A549 (cell line): Measurements from ENCODE around the gene HOXD10. TPM values are rescaled to one million over a fixed set of nuclear protein-coding genes. Genes with fewer than 3 reads are reported as not detected.

Source experiments
- ATAC-seq, 2 experiments: fragments of 200-7000 bp in 1 of 2; fragments of >200 bp in 1 of 2; cut with Nextera tagmentation in 1 of 2; cut with Tn5 transposase in 1 of 2; 3 replicates each; pipeline versions ENCODE4 v1.8.0 to v1.9.1; 2018 to 2020; ENCODE audit warnings: mild to moderate bottlenecking in 1 of 2, moderate library complexity in 1 of 2
- CTCF ChIA-PET: fragments of 300-600 bp; sonication (Branson Sonifier 250); formaldehyde crosslinking; extraction: SDS; loops from one replicate; lab custom pipeline; 2021; ENCODE audit warnings: antibody characterized with exemption, inconsistent platforms; lab: Yijun Ruan, JAX
- POLR2A ChIA-PET: fragments of 350-600 bp; formaldehyde crosslinking; extraction: SDS; loops from one replicate; lab custom pipeline; 2021; ENCODE audit warnings: antibody characterized with exemption, inconsistent platforms; lab: Yijun Ruan, JAX
- DNase-seq, 2 experiments: peaks; one replicate each; pipeline versions ENCODE4 v3.0.0 to v3.0.0-alpha.2; 2011 to 2016; ENCODE audit warnings: low read depth in 1 of 2, low spot score in 1 of 2
- FAIRE-seq: peaks from 2 replicates; lab custom pipeline; 2011; peaks lifted over from hg19 to GRCh38; lab: Jason Lieb, UNC
- H3K27ac ChIP-seq, 2 experiments: fragments of >200 bp; sonication (Bioruptor Twin); formaldehyde crosslinking; 3 replicates each; pipeline ENCODE4 v1.5.1; 2016 to 2017
- H3K4me1 ChIP-seq: fragments of >200 bp; sonication (Bioruptor Twin); formaldehyde crosslinking; 3 replicates; pipeline ENCODE4 v1.6.1; 2016
- H3K4me2 ChIP-seq: fragments of >200 bp; sonication (Bioruptor Twin); formaldehyde crosslinking; 3 replicates; pipeline ENCODE4 v1.6.1; 2016
- H3K4me3 ChIP-seq: fragments of >200 bp; sonication (Bioruptor Twin); formaldehyde crosslinking; 3 replicates; pipeline ENCODE4 v1.5.1; 2016
- H3K9me3 ChIP-seq: fragments of >200 bp; sonication (Bioruptor Twin); formaldehyde crosslinking; 3 replicates; pipeline ENCODE4 v1.6.1; 2016
- BHLHE40 ChIP-seq: IDR thresholded peaks from 2 replicates; pipeline ENCODE4 v1.6.1; 2012; ENCODE audit warnings: low read depth, low read length, inconsistent platforms
- CEBPB ChIP-seq, 2 experiments: fragments of >200 bp in 1 of 2; sonication (Bioruptor Twin) in 1 of 2; formaldehyde crosslinking in 1 of 2; IDR thresholded peaks; 2 replicates each; pipeline ENCODE4 v1.6.1; 2012 to 2016
- CHD2 ChIP-seq: fragments of 150-350 bp; IDR thresholded peaks from 2 replicates; pipeline ENCODE4 v1.6.1; 2014; ENCODE audit warnings: low read length; ENCODE audit not compliant: partially characterized antibody
- EHF ChIP-seq: fragments of 250-450 bp; sonication (Bioruptor Pico); IDR thresholded peaks from 2 replicates; pipeline ENCODE4 v1.5.0; 2020; ENCODE audit warnings: mild to moderate bottlenecking
- EHMT2 ChIP-seq: fragments of 200-600 bp; sonication (generic); IDR thresholded peaks from 2 replicates; pipeline ENCODE4 v1.6.1; 2016; ENCODE audit warnings: antibody characterized with exemption, low read depth, mild to moderate bottlenecking, moderate library complexity
- EP300 ChIP-seq, 2 experiments: fragments of >200 bp; sonication (Bioruptor Twin); formaldehyde crosslinking; IDR thresholded peaks; 2 replicates in 1 of 2; 3 replicates in 1 of 2; pipeline ENCODE4 v1.6.1; 2016 to 2017
- ESRRA ChIP-seq: fragments of 150-350 bp; IDR thresholded peaks from 2 replicates; pipeline ENCODE4 v1.6.1; 2014; ENCODE audit warnings: mild to moderate bottlenecking, low read length, borderline replicate concordance
- FOSB ChIP-seq: fragments of 250-450 bp; sonication (Bioruptor Pico); IDR thresholded peaks from 2 replicates; pipeline ENCODE4 v1.5.0; 2020; ENCODE audit warnings: mild to moderate bottlenecking, moderate library complexity
- FOSL2 ChIP-seq, 2 experiments: fragments of 450-650 bp in 1 of 2; fragments of >200 bp in 1 of 2; sonication (Bioruptor Twin) in 1 of 2; formaldehyde crosslinking; IDR thresholded peaks; 2 replicates each; pipeline versions ENCODE4 v1.5.0 to v1.6.1; 2016 to 2020; ENCODE audit warnings: mild to moderate bottlenecking in 1 of 2, moderate library complexity in 1 of 2
- HOXA7 ChIP-seq: fragments of 250-450 bp; sonication (Bioruptor Pico); IDR thresholded peaks from 2 replicates; pipeline ENCODE4 v1.5.0; 2020; ENCODE audit warnings: mild to moderate bottlenecking, moderate library complexity
- HOXB13 ChIP-seq: fragments of 250-450 bp; sonication (Bioruptor Pico); IDR thresholded peaks from 2 replicates; pipeline ENCODE4 v1.5.0; 2020; ENCODE audit warnings: low read depth, mild to moderate bottlenecking, moderate library complexity
- HOXB5 ChIP-seq: fragments of 250-450 bp; sonication (Bioruptor Pico); IDR thresholded peaks from 2 replicates; pipeline ENCODE4 v1.5.0; 2020; ENCODE audit warnings: mild to moderate bottlenecking, moderate library complexity
- MAFK ChIP-seq: fragments of 450-650 bp; IDR thresholded peaks from 2 replicates; pipeline ENCODE4 v1.6.1; 2014; ENCODE audit not compliant: partially characterized antibody
- NPAS2 ChIP-seq: fragments of 250-450 bp; sonication (Bioruptor Pico); IDR thresholded peaks from 2 replicates; pipeline ENCODE4 v1.8.0; 2022; ENCODE audit warnings: mild to moderate bottlenecking, moderate library complexity, borderline replicate concordance
- NR3C1 ChIP-seq: fragments of >200 bp; sonication (Bioruptor Twin); formaldehyde crosslinking; IDR thresholded peaks from 3 replicates; pipeline ENCODE4 v1.6.1; 2017
- PHF8 ChIP-seq: fragments of 200-600 bp; sonication (generic); IDR thresholded peaks from 2 replicates; pipeline ENCODE4 v1.6.1; 2016; ENCODE audit warnings: low read depth, mild to moderate bottlenecking, antibody characterized with exemption, moderate library complexity, borderline replicate concordance
- POLR2A ChIP-seq: IDR thresholded peaks from 2 replicates; pipeline ENCODE4 v1.6.1; 2012; ENCODE audit warnings: mild to moderate bottlenecking, low read length
- POLR2AphosphoS2 ChIP-seq: conservative IDR thresholded peaks from 2 replicates; pipeline ENCODE4 v1.6.1; 2012; ENCODE audit warnings: low read length, improper control_type of control experiment, inconsistent platforms
- RAD21 ChIP-seq, 2 experiments: fragments of >200 bp in 1 of 2; sonication (Bioruptor Twin) in 1 of 2; formaldehyde crosslinking in 1 of 2; IDR thresholded peaks in 1 of 2; conservative IDR thresholded peaks in 1 of 2; 2 replicates in 1 of 2; 3 replicates in 1 of 2; pipeline ENCODE4 v1.6.1; 2012 to 2018; ENCODE audit warnings: inconsistent platforms in 1 of 2
- RARB ChIP-seq: fragments of 250-450 bp; sonication (Bioruptor Pico); IDR thresholded peaks from 2 replicates; pipeline ENCODE4 v1.8.0; 2021; ENCODE audit warnings: mild to moderate bottlenecking, moderate library complexity
- RCOR1 ChIP-seq: fragments of 150-350 bp; IDR thresholded peaks from 2 replicates; pipeline ENCODE4 v1.6.1; 2014; ENCODE audit warnings: antibody characterized with exemption, low read length, low read depth
- RNF2 ChIP-seq: fragments of 200-600 bp; sonication (generic); IDR thresholded peaks from 2 replicates; pipeline ENCODE4 v1.6.1; 2016; ENCODE audit warnings: low read depth, mild to moderate bottlenecking, antibody characterized with exemption, moderate library complexity, borderline replicate concordance
- SMC3 ChIP-seq: fragments of >200 bp; sonication (Bioruptor Twin); formaldehyde crosslinking; IDR thresholded peaks from 3 replicates; pipeline ENCODE4 v1.6.1; 2018; ENCODE audit warnings: inconsistent platforms
- SREBF2 ChIP-seq: fragments of 450-650 bp; IDR thresholded peaks from 2 replicates; pipeline ENCODE4 v1.6.1; 2014; ENCODE audit warnings: mild to moderate bottlenecking, moderate library complexity
- TP53 ChIP-seq: fragments of 250-450 bp; sonication (Bioruptor Pico); IDR thresholded peaks from 2 replicates; pipeline ENCODE4 v1.5.0; 2021; ENCODE audit warnings: mild to moderate bottlenecking, moderate library complexity
- ZC3H11A ChIP-seq: fragments of 450-650 bp; IDR thresholded peaks from 2 replicates; pipeline ENCODE4 v1.6.1; 2014; ENCODE audit warnings: antibody characterized with exemption, mild to moderate bottlenecking
- WGBS: methylation state at CpG from one replicate; pipeline ENCODE4 v1.1.6; 2017; ENCODE audit errors: missing lambda C conversion rate; 5-methylcytosine and 5-hydroxymethylcytosine counted together
- polyA plus RNA-seq, 4 experiments: library from polyadenylated mRNA; depleted of rRNA in 3 of 4; stranded (reverse); fragments of >200 nt; fragmentation: RNase III in 1 of 4; extraction: RNeasy Plus Mini Kit Qiagen cat#74134 plus additional on column Dnase treatment in 1 of 4; gene quantifications; 2 replicates in 3 of 4; 3 replicates in 1 of 4; pipeline ENCODE4 v1.2.3, GENCODE V29; 2011 to 2017
- TF ChIP-seq, protein P1 (sequence below): fragments of 250-450 bp; sonication (Bioruptor Pico); IDR thresholded peaks from 2 replicates; pipeline ENCODE4 v1.5.0; 2021; ENCODE audit warnings: mild to moderate bottlenecking, moderate library complexity, borderline replicate concordance
- TF ChIP-seq, protein P2 (sequence below): IDR thresholded peaks from 2 replicates; pipeline ENCODE4 v1.6.1; 2012
- TF ChIP-seq, protein P3 (sequence below): IDR thresholded peaks from 2 replicates; pipeline ENCODE4 v1.6.1; 2012
- TF ChIP-seq, protein P4 (sequence below): fragments of 150-350 bp; IDR thresholded peaks from 2 replicates; pipeline ENCODE4 v1.6.1; 2014; ENCODE audit warnings: low read depth, mild to moderate bottlenecking, low read length

The HOXD10 gene
- polyA plus RNA-seq, 2 of the 4 experiments (the other 2 are of a cell fraction), result 4.3 to 4.8 TPM

DNA sequence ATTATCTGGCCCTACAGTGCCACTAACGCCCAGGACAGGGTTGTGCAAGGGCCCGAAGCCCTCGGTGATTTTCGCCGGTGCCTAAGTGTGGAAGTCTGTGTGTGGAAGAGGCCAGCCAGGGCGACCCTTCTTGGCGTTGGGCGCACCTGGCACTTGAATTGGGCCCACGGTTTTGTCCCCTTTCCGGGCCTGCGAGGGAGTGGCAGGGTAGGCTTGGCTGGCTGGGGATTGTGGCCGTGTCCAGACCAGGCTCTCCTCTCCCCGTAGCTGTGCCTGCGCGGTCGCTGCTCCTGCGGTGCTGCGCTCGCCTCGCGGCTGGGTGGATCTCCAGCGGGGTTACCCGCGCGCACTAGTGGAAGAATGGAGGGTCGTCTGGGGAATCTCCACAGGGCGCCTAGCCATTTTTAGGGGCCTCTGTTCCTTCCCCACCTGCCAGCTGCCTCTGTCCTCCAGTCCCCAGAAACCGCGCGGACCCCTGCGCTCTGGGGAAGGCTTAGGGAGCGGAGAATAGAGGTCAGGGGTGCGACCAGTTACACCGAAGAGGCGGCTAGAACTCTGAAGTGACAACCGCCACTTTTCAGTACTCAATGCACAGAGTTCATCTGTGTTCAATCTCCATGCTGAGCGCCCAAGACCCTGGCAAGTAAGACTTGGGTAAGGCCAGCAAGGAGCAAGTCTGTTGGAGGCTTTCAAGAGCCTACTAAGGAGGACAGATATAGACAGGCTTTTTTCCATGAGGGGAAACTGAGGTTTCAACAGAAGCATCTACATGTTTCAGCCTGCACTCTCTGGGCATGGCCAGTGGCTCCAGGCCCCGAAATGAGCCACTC lies 48.8 kb upstream of the HOXD10 start:
- H3K4me1 ChIP-seq, result no peaks in the 10 kb centered on the region
- H3K4me2 ChIP-seq, result no peak overlapping the region
- 68% methylated on average over 35 of the region's 38 CpGs for WGBS
- H3K4me3 ChIP-seq, result no peak overlapping the region
- H3K27ac ChIP-seq, result no peak overlapping the region
- CTCF ChIA-PET, result interaction anchor here (3.3 kb wide), 1 partner anchor 12 kb away, joined by 18 read pairs; no protein-coding TSS in a partner anchor
- TF ChIP-seq FOSB (CRISPR knock-in tag) (no peak), EP300 (IDR thresholded peaks at IDR 0.05) (no peak), FOSL2 (IDR thresholded peaks at IDR 0.05) (no peak), FOSL2 (CRISPR knock-in tag; IDR thresholded peaks at IDR 0.05) (no peak), POLR2AphosphoS2 (no peak), TP53 (CRISPR knock-in tag) (no peak), ESRRA (no peak), NPAS2 (CRISPR knock-in tag) (no peak), EHF (CRISPR knock-in tag) (no peak), HOXA7 (CRISPR knock-in tag) (no peak), PHF8 (no peak), SREBF2 (no peak), POLR2A (no peak), MAFK (no peak)
- TF ChIP-seq, protein P1, sequence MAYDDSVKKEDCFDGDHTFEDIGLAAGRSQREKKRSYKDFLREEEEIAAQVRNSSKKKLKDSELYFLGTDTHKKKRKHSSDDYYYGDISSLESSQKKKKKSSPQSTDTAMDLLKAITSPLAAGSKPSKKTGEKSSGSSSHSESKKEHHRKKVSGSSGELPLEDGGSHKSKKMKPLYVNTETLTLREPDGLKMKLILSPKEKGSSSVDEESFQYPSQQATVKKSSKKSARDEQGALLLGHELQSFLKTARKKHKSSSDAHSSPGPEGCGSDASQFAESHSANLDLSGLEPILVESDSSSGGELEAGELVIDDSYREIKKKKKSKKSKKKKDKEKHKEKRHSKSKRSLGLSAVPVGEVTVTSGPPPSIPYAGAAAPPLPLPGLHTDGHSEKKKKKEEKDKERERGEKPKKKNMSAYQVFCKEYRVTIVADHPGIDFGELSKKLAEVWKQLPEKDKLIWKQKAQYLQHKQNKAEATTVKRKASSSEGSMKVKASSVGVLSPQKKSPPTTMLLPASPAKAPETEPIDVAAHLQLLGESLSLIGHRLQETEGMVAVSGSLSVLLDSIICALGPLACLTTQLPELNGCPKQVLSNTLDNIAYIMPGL (CRISPR knock-in tag), result no peak
- ATAC-seq (no peak), FAIRE-seq (no peak), DNase-seq (no peak)
- no peaks in the 10 kb centered on the region for H3K9me3 ChIP-seq
- POLR2A ChIA-PET, result no interaction called here

DNA sequence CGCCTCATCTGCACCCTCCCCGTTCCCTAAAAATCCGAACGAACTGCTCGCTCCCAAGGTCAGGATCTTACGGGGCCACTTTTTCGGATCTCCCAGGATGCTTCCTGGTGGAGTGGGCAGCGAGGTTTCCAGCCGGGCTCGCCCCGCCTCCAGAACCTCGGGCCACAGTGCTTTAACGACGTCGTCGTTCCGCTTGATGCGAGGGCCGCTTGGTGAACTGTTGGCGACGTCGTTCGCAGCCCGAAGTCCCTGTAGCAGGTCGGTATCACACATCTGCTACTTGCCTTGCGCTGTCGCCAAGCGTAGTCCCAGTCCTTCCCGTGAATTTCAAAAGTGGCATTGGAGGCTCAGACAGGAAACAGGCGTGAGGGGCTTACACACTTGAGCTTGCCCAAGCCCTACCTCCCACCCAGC lies 48.2 kb upstream of the HOXD10 start:
- ATAC-seq (no peak), FAIRE-seq (no peak), DNase-seq (no peak)
- H3K9me3 ChIP-seq, result no peaks in the 10 kb centered on the region
- H3K4me1 ChIP-seq, result no peaks in the 10 kb centered on the region
- H3K4me3 ChIP-seq, result no peak overlapping the region
- CTCF ChIA-PET, result interaction anchor here (3.3 kb wide), 1 partner anchor 11 kb away, joined by 18 read pairs; no protein-coding TSS in a partner anchor
- POLR2A ChIA-PET, result no interaction called here
- TF ChIP-seq RNF2 (no peak), BHLHE40 (no peak), FOSL2 (IDR thresholded peaks at IDR 0.05) (no peak), FOSL2 (CRISPR knock-in tag; IDR thresholded peaks at IDR 0.05) (no peak), CHD2 (no peak), EHMT2 (no peak), SMC3 (no peak), ZC3H11A (no peak), HOXB13 (CRISPR knock-in tag) (no peak), CEBPB (IDR thresholded peaks at IDR 0.05) (no peak), EHF (CRISPR knock-in tag) (no peak), NR3C1 (no peak), RAD21 (conservative IDR thresholded peaks at IDR 0.05 in 1 of 2, IDR thresholded peaks at IDR 0.05 in 1 of 2) (no peak), RARB (CRISPR knock-in tag) (no peak), RCOR1 (no peak), HOXB5 (CRISPR knock-in tag) (no peak)
- TF ChIP-seq, protein P2, sequence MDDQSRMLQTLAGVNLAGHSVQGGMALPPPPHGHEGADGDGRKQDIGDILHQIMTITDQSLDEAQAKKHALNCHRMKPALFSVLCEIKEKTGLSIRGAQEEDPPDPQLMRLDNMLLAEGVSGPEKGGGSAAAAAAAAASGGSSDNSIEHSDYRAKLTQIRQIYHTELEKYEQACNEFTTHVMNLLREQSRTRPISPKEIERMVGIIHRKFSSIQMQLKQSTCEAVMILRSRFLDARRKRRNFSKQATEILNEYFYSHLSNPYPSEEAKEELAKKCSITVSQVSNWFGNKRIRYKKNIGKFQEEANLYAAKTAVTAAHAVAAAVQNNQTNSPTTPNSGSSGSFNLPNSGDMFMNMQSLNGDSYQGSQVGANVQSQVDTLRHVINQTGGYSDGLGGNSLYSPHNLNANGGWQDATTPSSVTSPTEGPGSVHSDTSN, result no peak
- TF ChIP-seq, protein P3, sequence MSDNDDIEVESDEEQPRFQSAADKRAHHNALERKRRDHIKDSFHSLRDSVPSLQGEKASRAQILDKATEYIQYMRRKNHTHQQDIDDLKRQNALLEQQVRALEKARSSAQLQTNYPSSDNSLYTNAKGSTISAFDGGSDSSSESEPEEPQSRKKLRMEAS, result no peak
- TF ChIP-seq, protein P4, sequence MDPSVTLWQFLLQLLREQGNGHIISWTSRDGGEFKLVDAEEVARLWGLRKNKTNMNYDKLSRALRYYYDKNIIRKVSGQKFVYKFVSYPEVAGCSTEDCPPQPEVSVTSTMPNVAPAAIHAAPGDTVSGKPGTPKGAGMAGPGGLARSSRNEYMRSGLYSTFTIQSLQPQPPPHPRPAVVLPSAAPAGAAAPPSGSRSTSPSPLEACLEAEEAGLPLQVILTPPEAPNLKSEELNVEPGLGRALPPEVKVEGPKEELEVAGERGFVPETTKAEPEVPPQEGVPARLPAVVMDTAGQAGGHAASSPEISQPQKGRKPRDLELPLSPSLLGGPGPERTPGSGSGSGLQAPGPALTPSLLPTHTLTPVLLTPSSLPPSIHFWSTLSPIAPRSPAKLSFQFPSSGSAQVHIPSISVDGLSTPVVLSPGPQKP, result no peak
- H3K27ac ChIP-seq, result no peak overlapping the region
- no peak overlapping the region for H3K4me2 ChIP-seq
- WGBS, result 70% methylated on average over 25 of the region's 30 CpGs
